GM18508 (cell line): ENCODE measurements around the gene ALKBH7.

Experiments used
- ATAC-seq: cut with Tn5 transposase; IDR thresholded peaks from one replicate; pipeline ENCODE4 v1.9.1; 2021; ENCODE audit warnings: moderate number of reproducible peaks; ENCODE audit not compliant: insufficient read depth, unreplicated experiment

Gene ALKBH7

GRCh38 chr19:6421075-6422014, 48.8 kb downstream of the ALKBH7 start:
- ATAC-seq, result no peak

DNA sequence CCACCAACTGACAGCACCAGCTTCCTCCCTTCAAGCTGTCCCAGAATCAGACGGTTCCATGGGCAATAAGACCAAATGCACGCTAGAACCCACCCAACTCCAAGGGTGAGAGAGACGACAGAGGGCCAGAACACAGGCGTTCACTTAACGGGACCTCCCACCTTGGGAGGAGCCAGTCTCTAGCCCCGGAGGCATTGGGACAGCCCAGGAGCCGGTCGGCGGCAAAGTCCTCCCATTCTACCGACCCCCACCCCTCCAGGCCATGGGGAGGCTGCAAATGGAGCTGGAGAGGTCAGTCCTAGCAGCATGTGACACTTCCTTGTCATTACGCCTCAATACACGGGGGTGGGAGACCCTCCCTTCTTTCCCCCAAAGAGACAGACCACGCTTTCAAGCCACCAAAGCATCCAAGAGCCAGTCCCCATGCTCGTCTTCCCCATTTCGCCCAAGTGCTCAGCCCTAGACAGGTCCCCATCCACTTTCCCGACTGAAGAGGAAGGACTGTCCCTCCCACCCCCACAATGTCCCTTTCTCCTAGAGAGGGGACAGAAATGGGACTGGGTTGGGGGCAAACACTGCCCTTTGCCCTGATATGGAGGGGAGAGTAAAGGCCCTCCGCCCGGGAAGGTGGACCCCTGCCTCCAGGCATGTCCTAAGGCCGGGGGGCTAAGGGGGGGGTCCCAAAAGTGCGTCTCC, 51.1 kb downstream of the ALKBH7 start:
- no peak for ATAC-seq

- no peak for ATAC-seq
These were observed 51.8 kb downstream of the ALKBH7 start, which contains the start of gene KHSRP for GRCh38 chr19:6424195-6424938. Gene KHSRP, minus strand, starts transcription at chr19:6424811. Its CDS starts 110 bp downstream, at chr19:6424701.
